HG03175 (cell line): ENCODE results near the gene DPY19L3.
"Not testable (repeated sequence)": the region's sequence is repeated elsewhere in the genome, so short reads cannot be mapped to it uniquely, and the experiment has no call there.

ENCODE experiments used
- ATAC-seq: cut with Tn5 transposase; IDR thresholded peaks from one replicate; pipeline ENCODE4 v1.9.1; 2021; ENCODE audit warnings: mild to moderate bottlenecking, moderate library complexity; ENCODE audit not compliant: unreplicated experiment

Gene DPY19L3

GRCh38 chr19:32405431-32406160 is at the start of gene DPY19L3:
Gene DPY19L3, plus strand, starts transcription at chr19:32405770. Its CDS starts 2,484 bp downstream, at chr19:32408254.
- peak; percentile 95 for ATAC-seq

- no peak for ATAC-seq
These were observed 47.9 kb upstream of the DPY19L3 start for GRCh38 chr19:32357720-32358119.

GRCh38 chr19:32358321-32358720 is 47.2 kb upstream of the DPY19L3 start:
- no peak for ATAC-seq

- no peak for ATAC-seq
These were observed 46.0 kb upstream of the DPY19L3 start for GRCh38 chr19:32359581-32359980.

GRCh38 chr19:32361574-32362317 is 43.8 kb upstream of the DPY19L3 start:
- no peak for ATAC-seq

- ATAC-seq: no peak
These were observed 43.3 kb upstream of the DPY19L3 start for GRCh38 chr19:32362318-32362691.

- ATAC-seq: no peak
These were observed 42.4 kb upstream of the DPY19L3 start for GRCh38 chr19:32363175-32363574.

GRCh38 chr19:32363632-32364031 is 41.9 kb upstream of the DPY19L3 start:
- no peak for ATAC-seq

GRCh38 chr19:32364040-32364439 is 41.5 kb upstream of the DPY19L3 start:
- ATAC-seq: no peak

- ATAC-seq: no peak
These were observed 38.5 kb upstream of the DPY19L3 start for GRCh38 chr19:32367063-32367462.

GRCh38 chr19:32367948-32368536 is 37.5 kb upstream of the DPY19L3 start:
- ATAC-seq: no peak

GRCh38 chr19:32368787-32369186 is 36.8 kb upstream of the DPY19L3 start:
- no peak for ATAC-seq

GRCh38 chr19:32372726-32373517 is 32.6 kb upstream of the DPY19L3 start:
- ATAC-seq: no peak

- no peak for ATAC-seq
These were observed 31.8 kb upstream of the DPY19L3 start for GRCh38 chr19:32373585-32374295.

GRCh38 chr19:32374362-32374761 is 31.2 kb upstream of the DPY19L3 start:
- not testable (repeated sequence) for ATAC-seq

GRCh38 chr19:32377088-32377487 is 28.5 kb upstream of the DPY19L3 start:
- ATAC-seq: not testable (repeated sequence)

GRCh38 chr19:32380269-32380668 is 25.3 kb upstream of the DPY19L3 start:
- no peak for ATAC-seq

- no peak for ATAC-seq
These were observed 17.7 kb upstream of the DPY19L3 start for GRCh38 chr19:32387701-32388392.

- ATAC-seq: no peak
These were observed 17.1 kb upstream of the DPY19L3 start for GRCh38 chr19:32388393-32388855.

GRCh38 chr19:32392901-32393300 is 12.7 kb upstream of the DPY19L3 start:
- no peak for ATAC-seq
